IMR-90 (cell line): ENCODE measurements around the gene DNAH17.

ENCODE experiments used
- BHLHE40 ChIP-seq: fragments of 150-350 bp; IDR thresholded peaks from 2 replicates; pipeline ENCODE4 v1.6.1; 2016; ENCODE audit warnings: mild to moderate bottlenecking, low read depth, low read length
- CEBPB ChIP-seq: IDR thresholded peaks from 2 replicates; pipeline ENCODE4 v1.6.1; 2012; ENCODE audit warnings: low read depth, low read length, improper control_type of control experiment
- CHD1 ChIP-seq: IDR thresholded peaks from 2 replicates; pipeline ENCODE4 v1.6.1; 2012; ENCODE audit warnings: low read depth, low read length, improper control_type of control experiment
- FOS ChIP-seq: fragments of 150-350 bp; IDR thresholded peaks from 2 replicates; pipeline ENCODE4 v1.6.1; 2016; ENCODE audit warnings: low read depth, low read length
- MAFK ChIP-seq: IDR thresholded peaks from 2 replicates; pipeline ENCODE4 v1.6.1; 2012; ENCODE audit warnings: low read depth, low read length, improper control_type of control experiment
- MAZ ChIP-seq: IDR thresholded peaks from 2 replicates; pipeline ENCODE4 v1.6.1; 2012; ENCODE audit warnings: low read depth, mild to moderate bottlenecking, low read length, improper control_type of control experiment, moderate library complexity, borderline replicate concordance
- MXI1 ChIP-seq: IDR thresholded peaks from 2 replicates; pipeline ENCODE4 v1.6.1; 2012; ENCODE audit warnings: low read depth, mild to moderate bottlenecking, low read length, moderate library complexity, borderline replicate concordance
- POLR2A ChIP-seq: IDR thresholded peaks from 2 replicates; pipeline ENCODE4 v1.6.1; 2012; ENCODE audit warnings: mild to moderate bottlenecking, low read depth, low read length
- RAD21 ChIP-seq: IDR thresholded peaks from 2 replicates; pipeline ENCODE4 v1.6.1; 2012; ENCODE audit warnings: low read length, improper control_type of control experiment
- SMC3 ChIP-seq: fragments of 150-350 bp; IDR thresholded peaks from 2 replicates; pipeline ENCODE4 v1.6.1; 2016; ENCODE audit warnings: low read depth, mild to moderate bottlenecking, antibody characterized with exemption, low read length, moderate library complexity
- TF ChIP-seq, protein P1 (sequence below): conservative IDR thresholded peaks from 2 replicates; pipeline ENCODE4 v1.5.1; 2012; ENCODE audit warnings: mild to moderate bottlenecking, low read depth, low read length, improper control_type of control experiment
- TF ChIP-seq, protein P2 (sequence below): fragments of 150-350 bp; IDR thresholded peaks from 2 replicates; pipeline ENCODE4 v1.6.1; 2017; ENCODE audit warnings: mild to moderate bottlenecking, antibody characterized with exemption, low read length, low read depth

DNA sequence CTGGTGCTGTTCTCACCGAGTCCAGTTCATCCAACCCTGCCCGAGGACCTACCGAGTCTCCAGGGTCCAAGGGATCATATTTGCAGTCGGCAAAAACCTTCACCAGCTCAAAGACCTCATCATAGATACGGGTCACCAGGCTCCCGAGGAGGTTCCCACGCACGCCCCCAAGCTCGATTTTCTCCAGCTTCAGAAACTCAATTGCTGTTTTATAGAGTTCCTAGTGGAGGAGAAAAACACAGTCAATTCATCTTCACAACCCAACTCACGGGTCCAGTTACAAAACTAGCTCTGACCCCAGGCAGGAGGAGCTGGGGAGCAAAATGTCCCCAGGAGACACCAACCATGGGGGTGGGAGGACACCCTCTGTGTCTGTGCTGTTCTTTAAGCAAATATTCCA, 10.2 kb downstream of the DNAH17 start:
- TF ChIP-seq, protein P1, sequence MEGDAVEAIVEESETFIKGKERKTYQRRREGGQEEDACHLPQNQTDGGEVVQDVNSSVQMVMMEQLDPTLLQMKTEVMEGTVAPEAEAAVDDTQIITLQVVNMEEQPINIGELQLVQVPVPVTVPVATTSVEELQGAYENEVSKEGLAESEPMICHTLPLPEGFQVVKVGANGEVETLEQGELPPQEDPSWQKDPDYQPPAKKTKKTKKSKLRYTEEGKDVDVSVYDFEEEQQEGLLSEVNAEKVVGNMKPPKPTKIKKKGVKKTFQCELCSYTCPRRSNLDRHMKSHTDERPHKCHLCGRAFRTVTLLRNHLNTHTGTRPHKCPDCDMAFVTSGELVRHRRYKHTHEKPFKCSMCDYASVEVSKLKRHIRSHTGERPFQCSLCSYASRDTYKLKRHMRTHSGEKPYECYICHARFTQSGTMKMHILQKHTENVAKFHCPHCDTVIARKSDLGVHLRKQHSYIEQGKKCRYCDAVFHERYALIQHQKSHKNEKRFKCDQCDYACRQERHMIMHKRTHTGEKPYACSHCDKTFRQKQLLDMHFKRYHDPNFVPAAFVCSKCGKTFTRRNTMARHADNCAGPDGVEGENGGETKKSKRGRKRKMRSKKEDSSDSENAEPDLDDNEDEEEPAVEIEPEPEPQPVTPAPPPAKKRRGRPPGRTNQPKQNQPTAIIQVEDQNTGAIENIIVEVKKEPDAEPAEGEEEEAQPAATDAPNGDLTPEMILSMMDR = no peak
- TF ChIP-seq MAZ (no peak), POLR2A (no peak), MAFK (no peak), CHD1 (no peak), BHLHE40 (no peak), CEBPB (no peak), MXI1 (no peak), FOS (no peak), SMC3 (no peak), RAD21 (no peak)
- TF ChIP-seq, protein P2, sequence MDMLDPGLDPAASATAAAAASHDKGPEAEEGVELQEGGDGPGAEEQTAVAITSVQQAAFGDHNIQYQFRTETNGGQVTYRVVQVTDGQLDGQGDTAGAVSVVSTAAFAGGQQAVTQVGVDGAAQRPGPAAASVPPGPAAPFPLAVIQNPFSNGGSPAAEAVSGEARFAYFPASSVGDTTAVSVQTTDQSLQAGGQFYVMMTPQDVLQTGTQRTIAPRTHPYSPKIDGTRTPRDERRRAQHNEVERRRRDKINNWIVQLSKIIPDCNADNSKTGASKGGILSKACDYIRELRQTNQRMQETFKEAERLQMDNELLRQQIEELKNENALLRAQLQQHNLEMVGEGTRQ = no peak
